GM18499 (cell line): ENCODE data around the gene NR4A1.

Experiments used
- ATAC-seq: cut with Tn5 transposase; IDR thresholded peaks from one replicate; pipeline ENCODE4 v1.9.1; 2021; ENCODE audit warnings: moderate number of reproducible peaks; ENCODE audit not compliant: insufficient read depth, unreplicated experiment

Gene NR4A1

GRCh38 chr12:52073531-52074381 is 22.5 kb downstream of the NR4A1 start:
- ATAC-seq = no peak

- no peak for ATAC-seq
These were observed 23.9 kb downstream of the NR4A1 start for GRCh38 chr12:52074971-52075724.

DNA sequence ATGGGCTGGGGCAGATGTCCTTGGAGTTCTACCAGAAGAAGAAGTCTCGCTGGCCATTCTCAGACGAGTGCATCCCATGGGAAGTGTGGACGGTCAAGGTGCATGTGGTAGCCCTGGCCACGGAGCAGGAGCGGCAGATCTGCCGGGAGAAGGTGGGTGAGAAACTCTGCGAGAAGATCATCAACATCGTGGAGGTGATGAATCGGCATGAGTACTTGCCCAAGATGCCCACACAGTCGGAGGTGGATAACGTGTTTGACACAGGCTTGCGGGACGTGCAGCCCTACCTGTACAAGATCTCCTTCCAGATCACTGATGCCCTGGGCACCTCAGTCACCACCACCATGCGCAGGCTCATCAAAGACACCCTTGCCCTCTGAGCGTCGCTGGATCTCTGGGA is 25.6 kb downstream of the NR4A1 start:
- no peak for ATAC-seq

DNA sequence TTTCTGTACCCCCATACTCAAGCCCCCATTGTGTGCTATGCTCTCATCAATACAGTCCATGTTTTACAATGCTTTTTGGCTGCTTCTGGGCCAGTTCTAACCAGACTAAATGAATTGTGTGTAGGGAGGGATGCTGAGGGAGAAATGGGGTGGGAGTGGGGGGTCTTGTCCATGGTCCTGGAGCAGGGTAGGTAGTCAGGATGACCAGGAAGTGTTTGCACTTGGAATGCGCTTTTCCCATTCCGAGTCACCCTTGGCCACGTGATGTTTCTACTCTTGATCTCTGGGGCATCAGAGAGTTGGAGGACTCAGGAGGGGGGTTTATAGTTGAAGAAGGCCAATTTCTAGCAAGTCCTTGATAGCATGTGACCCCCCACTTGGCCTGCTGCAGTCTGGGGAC is 27.0 kb downstream of the NR4A1 start:
- ATAC-seq = no peak

GRCh38 chr12:52079576-52080402 is 28.5 kb downstream of the NR4A1 start, which contains the start of gene SMIM41:
Gene SMIM41, plus strand, starts transcription at chr12:52079704. Its CDS starts 76 bp downstream, at chr12:52079780.
- ATAC-seq = no peak

DNA sequence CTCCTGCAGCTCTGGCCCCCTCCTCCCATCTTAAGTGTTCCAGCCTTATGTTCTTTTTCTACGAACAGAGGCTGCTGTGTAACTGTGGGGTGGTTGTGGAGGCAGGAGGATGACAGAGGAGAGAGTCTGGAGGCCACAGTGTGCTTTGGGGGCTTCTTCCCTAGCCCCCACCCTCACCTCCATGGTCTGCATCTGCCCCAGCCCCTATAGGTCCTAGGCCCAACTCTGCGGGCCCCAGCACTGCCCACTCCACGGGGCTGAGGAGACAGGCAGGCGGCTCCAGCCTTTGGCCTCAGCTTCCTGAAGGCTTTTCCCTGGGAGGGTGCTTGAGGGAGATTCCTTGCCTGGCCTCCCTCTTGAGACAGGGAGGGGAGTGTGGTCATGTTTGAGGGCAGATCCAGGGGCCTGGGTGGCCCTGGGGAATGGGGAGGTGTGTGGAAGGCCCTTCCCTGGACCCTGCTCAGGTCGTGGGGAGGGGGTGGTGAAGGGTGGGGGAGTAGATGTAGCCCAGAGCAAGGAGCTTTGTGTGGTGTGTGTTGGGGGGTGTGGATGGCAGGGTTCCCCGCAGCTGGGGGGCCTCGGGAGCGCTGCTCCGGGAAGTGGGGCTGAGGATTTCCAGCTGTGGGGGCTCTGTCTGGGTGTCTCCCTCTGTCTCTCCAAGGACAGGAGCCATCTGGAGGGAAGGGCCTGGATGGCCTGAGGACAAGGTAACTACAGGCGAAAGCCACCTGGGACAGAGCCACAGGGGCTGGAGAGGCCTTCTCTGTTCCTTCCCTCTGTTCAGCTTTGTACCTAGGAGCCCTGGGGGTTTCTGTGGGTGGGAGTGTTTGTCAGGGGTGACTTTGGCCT is 29.4 kb downstream of the NR4A1 start:
- ATAC-seq = no peak

DNA sequence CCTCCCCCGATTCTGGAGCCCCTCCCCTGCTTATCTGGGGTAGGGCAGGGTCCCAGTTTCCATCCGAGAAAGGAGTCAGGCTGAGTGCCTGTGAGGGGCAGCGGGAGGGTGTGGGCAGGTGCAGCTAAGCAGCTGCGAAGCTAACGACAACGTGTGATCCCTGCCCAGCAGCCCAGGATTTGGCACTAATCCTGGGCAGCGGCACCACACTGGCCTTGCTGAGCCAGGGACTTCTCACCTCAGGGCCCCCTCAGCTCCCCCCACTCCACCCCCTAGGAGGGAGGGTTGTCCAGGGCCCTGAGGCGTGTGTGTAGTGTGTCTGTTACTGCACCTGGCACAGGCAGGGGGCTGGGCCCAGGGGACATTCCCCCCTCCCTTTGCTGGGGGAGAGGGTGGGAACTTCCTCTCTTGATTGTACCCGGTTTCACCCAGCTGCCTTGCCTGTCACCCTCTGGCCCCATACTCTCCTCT is 30.1 kb downstream of the NR4A1 start:
- ATAC-seq = no peak

DNA sequence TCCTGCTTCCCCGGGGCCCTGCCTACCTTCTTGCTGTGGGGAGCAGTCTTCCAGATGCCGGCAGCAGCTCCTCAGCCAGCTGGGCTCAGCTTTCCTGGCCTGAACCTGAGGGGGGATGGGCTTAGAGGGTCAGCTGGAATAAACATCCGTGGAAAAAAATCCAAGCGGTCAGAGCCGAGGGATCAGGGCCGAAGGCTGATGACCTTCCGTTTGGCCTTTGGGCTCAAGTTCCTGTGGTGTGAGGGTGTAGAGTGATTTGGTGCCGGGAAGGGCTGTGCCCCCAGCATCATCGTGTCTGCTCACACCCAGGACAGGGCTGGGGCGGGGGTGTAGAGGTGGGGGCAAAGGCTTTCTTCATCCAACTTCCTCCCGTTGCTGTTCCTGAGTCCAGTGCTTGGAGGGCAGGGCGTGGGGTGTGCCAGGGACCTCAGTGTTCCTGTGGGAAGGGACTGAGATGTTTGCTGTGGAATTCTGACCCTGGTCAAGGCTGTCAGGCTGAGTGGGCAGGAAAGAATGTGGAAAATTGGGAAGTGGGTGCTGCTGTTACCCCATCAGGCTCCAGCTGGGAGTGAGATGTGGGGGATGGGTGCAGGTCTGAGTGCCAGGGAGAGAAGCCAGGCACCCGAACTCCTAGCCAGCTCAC is 30.9 kb downstream of the NR4A1 start:
- ATAC-seq = no peak

DNA sequence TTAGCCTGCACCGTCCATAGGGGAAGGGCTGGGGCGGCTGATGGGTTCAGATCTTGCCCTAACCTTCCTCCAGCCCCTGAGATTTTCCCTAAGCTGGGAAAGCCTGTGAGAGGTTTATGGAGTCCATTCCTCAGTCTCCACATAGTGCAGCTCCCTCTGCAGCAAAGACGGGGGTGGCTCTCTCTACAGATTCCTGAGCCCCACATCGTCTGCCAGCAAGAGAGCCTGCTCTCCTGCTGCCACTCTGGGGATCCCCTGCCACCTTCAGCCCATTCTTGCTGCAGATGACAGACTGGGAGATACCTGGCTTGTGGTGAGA is 31.4 kb downstream of the NR4A1 start:
- ATAC-seq = no peak

DNA sequence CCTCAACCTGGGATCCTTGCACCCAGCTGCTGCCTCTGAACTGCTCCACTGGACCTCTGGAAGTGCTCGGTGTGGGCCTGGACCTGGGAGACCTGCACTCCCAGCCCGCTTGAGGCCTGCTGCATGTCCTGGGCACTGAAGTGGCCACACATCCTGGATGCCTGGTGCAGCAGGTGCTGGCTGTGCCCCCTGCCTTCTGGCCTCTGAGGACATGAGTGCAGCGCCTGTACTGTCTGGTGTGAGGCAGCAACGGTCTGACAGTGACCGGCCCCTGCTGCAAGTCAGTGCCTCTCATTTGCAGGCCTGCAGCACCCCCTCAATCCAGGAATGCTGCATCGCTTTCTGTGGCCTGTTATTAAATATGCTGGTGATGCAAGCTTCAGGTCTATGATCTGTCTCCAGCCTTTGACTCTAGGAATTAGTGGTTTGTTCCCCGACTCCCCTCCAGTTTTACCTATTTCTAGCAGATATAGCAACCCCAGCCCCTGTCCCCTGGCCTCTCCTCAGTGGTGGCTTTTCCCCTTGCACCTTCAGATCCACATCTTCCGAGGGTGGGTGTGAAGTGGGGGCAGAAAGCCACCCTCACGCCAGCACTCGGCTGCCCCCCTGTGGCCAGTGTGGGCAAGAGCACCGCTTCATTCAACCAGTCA is 31.9 kb downstream of the NR4A1 start:
- ATAC-seq = no peak

DNA sequence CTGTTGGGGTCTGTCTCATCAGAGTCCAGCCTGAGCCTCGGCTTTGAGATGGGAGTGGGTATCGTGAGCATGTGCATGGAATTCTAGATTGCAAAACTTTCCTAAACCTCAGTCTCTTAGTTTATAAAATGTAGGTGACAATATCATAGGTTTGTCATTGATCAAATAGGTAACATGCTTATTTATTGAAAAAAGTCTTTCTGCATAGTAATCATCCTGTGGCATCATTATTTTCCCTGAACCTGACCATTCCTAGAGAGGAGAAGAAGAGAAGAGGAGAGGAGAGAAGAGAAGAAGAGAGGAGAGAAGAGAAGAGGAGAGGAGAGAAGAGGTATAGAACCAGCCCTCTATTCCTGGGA is 32.4 kb downstream of the NR4A1 start:
- ATAC-seq = no peak

DNA sequence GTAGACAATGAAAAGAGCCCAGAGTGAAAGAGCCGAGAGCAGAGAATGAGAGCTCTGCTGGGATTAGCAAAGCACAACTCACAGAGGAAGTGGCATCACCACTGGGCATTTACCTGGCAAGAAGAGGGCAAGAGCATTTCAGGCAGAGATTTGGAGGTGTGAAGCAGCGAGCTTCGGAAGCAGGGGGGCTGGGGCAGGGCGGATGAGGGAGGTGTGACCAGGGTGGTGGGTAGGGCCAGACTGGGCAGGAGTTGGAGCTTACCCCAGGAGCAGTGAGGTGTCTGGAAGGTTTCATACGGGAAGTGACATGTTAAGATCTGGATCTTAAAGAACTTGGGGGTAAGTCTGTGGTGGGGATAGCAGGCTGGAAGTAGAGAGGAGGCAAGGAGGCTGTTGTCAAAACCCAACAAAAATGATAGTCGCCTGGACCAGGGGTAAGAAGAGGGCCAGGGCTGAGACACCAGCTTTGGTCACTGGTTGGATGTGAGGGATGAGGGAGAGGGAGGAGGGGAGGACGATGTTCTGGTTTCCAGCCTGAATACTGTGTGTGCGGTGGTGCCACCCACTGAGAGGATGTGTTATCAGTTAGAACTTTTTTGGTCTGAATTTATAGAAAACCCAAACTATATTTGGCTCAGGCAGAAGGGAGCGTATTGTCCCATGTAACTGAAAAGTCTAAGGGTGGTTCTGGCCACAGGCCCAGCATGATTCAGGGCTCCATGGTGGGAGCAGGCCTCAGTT is 33.4 kb downstream of the NR4A1 start:
- no peak for ATAC-seq

- no peak for ATAC-seq
These were observed 34.5 kb downstream of the NR4A1 start for GRCh38 chr12:52085682-52086180.

DNA sequence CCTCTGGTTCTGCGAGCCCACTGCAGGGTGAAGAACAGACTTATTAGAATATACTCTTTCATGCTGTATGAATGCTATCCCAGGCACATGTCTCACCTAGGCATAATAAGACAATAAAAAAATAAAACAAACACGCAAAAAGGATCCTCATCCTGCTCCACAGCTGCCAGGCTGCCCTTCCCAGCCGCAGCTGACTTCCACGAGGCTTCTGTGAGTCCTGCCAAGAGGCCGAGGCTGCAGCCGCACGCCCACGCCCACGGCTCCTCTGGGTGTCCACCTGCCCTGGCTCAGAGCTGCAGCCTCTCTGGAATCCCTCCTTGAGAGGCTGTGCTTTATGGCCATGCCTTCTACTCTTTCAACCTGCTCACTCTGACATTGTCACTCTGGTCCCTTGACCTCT is 35.1 kb downstream of the NR4A1 start:
- ATAC-seq = no peak

GRCh38 chr12:52086944-52087835 is 35.9 kb downstream of the NR4A1 start:
- ATAC-seq = no peak

DNA sequence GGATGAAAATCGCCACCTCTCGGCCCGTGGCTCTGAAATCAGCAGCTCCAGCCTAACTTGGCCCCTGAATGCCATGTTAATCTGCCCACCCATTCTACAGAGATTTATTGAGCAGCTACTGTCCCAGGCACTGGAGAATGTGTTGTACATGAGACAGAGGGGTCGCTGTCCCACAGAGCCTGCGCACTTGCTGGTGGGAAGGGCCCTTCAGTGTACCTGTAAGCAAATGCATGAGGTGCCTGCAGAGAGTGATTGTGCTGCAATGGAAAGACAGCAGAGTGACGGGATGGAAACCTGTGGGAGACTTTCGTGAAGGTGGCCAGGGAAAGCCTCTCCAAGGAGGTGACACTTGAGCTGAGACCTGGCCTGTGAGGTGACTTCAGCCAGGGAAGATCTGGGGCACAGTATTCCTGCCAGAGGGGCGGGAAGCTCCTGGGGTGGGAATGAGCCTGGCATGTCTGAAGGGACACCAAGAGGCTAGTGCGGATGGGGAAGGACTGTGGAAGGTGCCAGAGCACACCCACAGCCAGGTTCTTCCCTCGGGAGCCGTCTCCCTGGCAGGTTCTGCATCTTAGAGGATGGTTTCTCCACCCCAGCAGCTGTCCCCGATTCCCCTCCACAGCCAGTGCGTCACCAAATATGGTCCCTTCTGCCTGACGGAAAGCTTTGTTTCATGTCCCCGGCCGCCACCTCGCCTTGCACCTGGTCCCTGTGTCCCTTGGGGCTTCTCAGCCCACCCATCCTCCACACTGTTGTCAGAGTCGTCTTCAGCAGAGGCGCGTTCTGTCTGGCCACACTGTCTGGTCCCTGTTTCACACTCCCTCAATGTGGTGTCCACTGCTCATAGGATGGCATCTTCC is 36.9 kb downstream of the NR4A1 start:
- no peak for ATAC-seq
